ENCODE results near the gene CYP27C1. TPM values are rescaled to one million over a fixed set of nuclear protein-coding genes. Genes with fewer than 3 reads are reported as not detected.

The CYP27C1 gene
- total and polyA plus RNA-seq, 9 of the 15 experiments (the other 6 are each of a cell fraction or from before 2014, with no cell fraction given) = not detected

DNA sequence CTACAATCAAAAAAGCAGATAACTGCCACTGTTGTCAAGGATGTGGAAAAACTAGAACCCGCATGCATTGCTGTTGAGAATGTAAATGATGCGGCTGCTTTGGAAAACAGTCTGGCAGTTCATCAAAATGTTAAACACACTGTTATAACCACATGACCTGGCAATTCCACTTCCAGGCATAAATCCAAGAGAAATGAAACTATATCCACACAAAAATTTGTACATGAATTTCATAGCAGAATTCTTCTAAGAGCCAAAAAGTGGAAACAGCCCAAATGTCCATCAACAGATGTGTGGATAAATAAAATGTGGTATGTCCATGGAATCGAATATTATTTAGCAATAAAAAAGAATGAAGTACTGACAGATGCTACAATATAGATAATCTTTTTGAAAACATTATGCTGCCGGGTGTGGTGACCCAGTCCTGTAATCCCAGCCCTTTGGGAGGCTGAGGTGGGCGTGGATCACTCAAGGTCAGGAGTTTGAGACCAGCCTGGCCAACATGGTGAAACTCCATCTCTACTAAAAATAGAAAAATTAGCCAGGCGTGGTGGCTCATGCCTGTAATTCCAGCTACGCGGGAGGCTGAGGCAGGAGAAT is 41.8 kb upstream of the CYP27C1 start (continued):
- TF ChIP-seq, protein P1, sequence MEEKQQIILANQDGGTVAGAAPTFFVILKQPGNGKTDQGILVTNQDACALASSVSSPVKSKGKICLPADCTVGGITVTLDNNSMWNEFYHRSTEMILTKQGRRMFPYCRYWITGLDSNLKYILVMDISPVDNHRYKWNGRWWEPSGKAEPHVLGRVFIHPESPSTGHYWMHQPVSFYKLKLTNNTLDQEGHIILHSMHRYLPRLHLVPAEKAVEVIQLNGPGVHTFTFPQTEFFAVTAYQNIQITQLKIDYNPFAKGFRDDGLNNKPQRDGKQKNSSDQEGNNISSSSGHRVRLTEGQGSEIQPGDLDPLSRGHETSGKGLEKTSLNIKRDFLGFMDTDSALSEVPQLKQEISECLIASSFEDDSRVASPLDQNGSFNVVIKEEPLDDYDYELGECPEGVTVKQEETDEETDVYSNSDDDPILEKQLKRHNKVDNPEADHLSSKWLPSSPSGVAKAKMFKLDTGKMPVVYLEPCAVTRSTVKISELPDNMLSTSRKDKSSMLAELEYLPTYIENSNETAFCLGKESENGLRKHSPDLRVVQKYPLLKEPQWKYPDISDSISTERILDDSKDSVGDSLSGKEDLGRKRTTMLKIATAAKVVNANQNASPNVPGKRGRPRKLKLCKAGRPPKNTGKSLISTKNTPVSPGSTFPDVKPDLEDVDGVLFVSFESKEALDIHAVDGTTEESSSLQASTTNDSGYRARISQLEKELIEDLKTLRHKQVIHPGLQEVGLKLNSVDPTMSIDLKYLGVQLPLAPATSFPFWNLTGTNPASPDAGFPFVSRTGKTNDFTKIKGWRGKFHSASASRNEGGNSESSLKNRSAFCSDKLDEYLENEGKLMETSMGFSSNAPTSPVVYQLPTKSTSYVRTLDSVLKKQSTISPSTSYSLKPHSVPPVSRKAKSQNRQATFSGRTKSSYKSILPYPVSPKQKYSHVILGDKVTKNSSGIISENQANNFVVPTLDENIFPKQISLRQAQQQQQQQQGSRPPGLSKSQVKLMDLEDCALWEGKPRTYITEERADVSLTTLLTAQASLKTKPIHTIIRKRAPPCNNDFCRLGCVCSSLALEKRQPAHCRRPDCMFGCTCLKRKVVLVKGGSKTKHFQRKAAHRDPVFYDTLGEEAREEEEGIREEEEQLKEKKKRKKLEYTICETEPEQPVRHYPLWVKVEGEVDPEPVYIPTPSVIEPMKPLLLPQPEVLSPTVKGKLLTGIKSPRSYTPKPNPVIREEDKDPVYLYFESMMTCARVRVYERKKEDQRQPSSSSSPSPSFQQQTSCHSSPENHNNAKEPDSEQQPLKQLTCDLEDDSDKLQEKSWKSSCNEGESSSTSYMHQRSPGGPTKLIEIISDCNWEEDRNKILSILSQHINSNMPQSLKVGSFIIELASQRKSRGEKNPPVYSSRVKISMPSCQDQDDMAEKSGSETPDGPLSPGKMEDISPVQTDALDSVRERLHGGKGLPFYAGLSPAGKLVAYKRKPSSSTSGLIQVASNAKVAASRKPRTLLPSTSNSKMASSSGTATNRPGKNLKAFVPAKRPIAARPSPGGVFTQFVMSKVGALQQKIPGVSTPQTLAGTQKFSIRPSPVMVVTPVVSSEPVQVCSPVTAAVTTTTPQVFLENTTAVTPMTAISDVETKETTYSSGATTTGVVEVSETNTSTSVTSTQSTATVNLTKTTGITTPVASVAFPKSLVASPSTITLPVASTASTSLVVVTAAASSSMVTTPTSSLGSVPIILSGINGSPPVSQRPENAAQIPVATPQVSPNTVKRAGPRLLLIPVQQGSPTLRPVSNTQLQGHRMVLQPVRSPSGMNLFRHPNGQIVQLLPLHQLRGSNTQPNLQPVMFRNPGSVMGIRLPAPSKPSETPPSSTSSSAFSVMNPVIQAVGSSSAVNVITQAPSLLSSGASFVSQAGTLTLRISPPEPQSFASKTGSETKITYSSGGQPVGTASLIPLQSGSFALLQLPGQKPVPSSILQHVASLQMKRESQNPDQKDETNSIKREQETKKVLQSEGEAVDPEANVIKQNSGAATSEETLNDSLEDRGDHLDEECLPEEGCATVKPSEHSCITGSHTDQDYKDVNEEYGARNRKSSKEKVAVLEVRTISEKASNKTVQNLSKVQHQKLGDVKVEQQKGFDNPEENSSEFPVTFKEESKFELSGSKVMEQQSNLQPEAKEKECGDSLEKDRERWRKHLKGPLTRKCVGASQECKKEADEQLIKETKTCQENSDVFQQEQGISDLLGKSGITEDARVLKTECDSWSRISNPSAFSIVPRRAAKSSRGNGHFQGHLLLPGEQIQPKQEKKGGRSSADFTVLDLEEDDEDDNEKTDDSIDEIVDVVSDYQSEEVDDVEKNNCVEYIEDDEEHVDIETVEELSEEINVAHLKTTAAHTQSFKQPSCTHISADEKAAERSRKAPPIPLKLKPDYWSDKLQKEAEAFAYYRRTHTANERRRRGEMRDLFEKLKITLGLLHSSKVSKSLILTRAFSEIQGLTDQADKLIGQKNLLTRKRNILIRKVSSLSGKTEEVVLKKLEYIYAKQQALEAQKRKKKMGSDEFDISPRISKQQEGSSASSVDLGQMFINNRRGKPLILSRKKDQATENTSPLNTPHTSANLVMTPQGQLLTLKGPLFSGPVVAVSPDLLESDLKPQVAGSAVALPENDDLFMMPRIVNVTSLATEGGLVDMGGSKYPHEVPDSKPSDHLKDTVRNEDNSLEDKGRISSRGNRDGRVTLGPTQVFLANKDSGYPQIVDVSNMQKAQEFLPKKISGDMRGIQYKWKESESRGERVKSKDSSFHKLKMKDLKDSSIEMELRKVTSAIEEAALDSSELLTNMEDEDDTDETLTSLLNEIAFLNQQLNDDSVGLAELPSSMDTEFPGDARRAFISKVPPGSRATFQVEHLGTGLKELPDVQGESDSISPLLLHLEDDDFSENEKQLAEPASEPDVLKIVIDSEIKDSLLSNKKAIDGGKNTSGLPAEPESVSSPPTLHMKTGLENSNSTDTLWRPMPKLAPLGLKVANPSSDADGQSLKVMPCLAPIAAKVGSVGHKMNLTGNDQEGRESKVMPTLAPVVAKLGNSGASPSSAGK (IDR thresholded peaks at IDR 0.05) = no peak
- TF ChIP-seq CEBPB (tag; IDR thresholded peaks at IDR 0.05) (no peak), TGIF2 (CRISPR knock-in tag; IDR thresholded peaks at IDR 0.05) (no peak), FOXP1 (CRISPR knock-in tag; IDR thresholded peaks at IDR 0.05) (no peak), NFE2L1 (tag; IDR thresholded peaks at IDR 0.05; ENCODE audit: borderline replicate concordance, low read depth) (no peak), MYC (IDR thresholded peaks at IDR 0.05; ENCODE audit: low read depth, low read length) (no peak), MYC (CRISPR knock-in tag; IDR thresholded peaks at IDR 0.05; ENCODE audit: borderline replicate concordance, low read depth) (no peak)
- TF ChIP-seq, protein P2, sequence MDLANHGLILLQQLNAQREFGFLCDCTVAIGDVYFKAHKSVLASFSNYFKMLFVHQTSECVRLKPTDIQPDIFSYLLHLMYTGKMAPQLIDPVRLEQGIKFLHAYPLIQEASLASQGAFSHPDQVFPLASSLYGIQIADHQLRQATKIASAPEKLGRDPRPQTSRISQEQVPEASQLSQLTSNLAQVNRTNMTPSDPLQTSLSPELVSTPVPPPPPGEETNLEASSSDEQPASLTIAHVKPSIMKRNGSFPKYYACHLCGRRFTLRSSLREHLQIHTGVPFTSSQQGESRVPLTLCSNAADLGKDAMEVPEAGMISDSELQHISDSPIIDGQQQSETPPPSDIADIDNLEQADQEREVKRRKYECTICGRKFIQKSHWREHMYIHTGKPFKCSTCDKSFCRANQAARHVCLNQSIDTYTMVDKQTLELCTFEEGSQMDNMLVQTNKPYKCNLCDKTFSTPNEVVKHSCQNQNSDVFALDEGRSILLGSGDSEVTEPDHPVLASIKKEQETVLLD (IDR thresholded peaks at IDR 0.05) = no peak
